ENCODE data around the gene EML4. TPM values are rescaled to one million over a fixed set of nuclear protein-coding genes. Genes with fewer than 3 reads are reported as not detected.
"Not testable (repeated sequence)": the region's sequence is repeated elsewhere in the genome, so short reads cannot be mapped to it uniquely, and the experiment has no call there.

The EML4 gene
- total and polyA plus RNA-seq, 10 of the 15 experiments (the other 5 are each of a cell fraction or from before 2014, with no cell fraction given) = 23.1 to 91.3 (median 77.4) TPM

DNA sequence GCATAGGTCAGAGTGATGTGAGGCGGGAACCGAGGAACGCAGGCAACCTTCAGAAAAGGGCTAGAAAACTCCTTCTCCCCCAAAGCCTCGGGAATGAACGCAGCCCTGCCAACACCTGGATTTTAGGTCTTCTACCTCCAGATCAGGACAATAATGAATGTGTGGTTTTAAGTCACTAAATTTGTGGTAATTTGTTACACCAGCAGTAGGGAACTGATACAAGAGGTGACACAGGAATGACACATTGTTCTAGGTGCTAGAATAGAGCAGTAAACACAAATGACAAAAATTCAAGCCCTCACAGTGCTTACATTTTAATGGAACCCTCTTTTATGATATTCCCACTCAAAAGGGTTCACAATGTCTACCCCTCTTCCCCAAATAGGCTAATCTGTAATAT lies 39.2 kb upstream of the EML4 start (continued):
- TF ChIP-seq POU2F2 (IDR thresholded peaks at IDR 0.05; ENCODE audit: borderline replicate concordance, low read depth, low read length) (no peak), ZNF217 (IDR thresholded peaks at IDR 0.05) (no peak)

DNA sequence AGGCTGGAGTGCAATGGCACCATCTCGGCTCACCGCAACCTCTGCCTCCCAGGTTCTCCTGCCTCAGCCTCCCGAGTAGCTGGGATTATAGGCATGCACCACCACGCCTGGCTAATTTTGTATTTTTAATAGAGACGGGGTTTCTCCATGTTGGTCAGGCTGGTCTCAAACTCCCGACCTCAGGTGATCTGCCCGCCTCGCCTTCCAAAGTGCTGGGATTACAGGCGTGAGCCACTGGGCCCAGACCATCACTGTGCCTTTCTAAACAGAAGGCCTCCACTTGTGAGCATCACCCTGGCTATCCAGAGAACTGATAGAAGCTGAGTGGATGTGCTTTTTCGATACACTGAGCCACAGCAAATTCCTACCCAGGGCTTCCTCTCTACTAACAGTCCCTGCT lies 38.3 kb upstream of the EML4 start:
- intact Hi-C loops (cut with micrococcal nuclease; ENCODE audit: unreplicated experiment); H3K9me3 ChIP-seq (replicated peaks; ENCODE audit: control insufficient read depth, insufficient read depth, low read length): not testable (repeated sequence)

More for the DNA sequence above, 38.3 kb upstream of the EML4 start:
- H3K9ac ChIP-seq (ENCODE audit: control insufficient read depth, insufficient read depth, low read length); H3K4me3 ChIP-seq; H2AFZ ChIP-seq (ENCODE audit: control insufficient read depth, low read depth, low read length); H3K27me3 ChIP-seq (replicated peaks in 1 of 2; ENCODE audit: control insufficient read depth in 2 of 2, insufficient read depth in 2 of 2, low read length in 1 of 2); H3K36me3 ChIP-seq (ENCODE audit: control insufficient read depth in 2 of 2, insufficient read depth in 2 of 2, low read length in 1 of 2); H3K4me2 ChIP-seq (ENCODE audit: control insufficient read depth, insufficient read depth); H3K79me2 ChIP-seq (ENCODE audit: control insufficient read depth, insufficient read depth, low read length); BruUV-seq (replicated peaks); FAIRE-seq; DNase-seq (ENCODE audit: low read depth, low spot score); in situ Hi-C loops (cut with MboI); H3K27ac ChIP-seq (ENCODE audit: control insufficient read depth, insufficient read depth); ATAC-seq; H4K20me1 ChIP-seq (ENCODE audit: control insufficient read depth, insufficient read depth): not testable (repeated sequence)
- ChIA-PET POLR2A (interaction anchor here (0.7 kb wide), 1 partner anchor 22 kb away, joined by 3 read pairs; no protein-coding TSS in a partner anchor), RAD21 (ENCODE audit: unreplicated experiment) (interaction anchor here (1.3 kb wide), 1 partner anchor 39 kb away, joined by 3 read pairs; no protein-coding TSS in a partner anchor), CTCF (interaction anchor here (0.7 to 1.7 kb wide), 2 partner anchors 11 to 278 kb away, joined by 3 to 4 read pairs; no protein-coding TSS in a partner anchor), SMC1A (ENCODE audit: uncharacterized antibody, unreplicated experiment) (interaction anchor here (0.9 to 6.3 kb wide), 4 partner anchors 12 to 34 kb away, joined by 3 to 56 read pairs (median 11); no protein-coding TSS in a partner anchor)
- H3K4me1 ChIP-seq (ENCODE audit: control insufficient read depth, insufficient read depth, low read length) = peaks cover 58% of the 10 kb centered on the region
- WGBS (ENCODE audit: insufficient coverage, insufficient replicate concordance, low lambda C conversion rate, missing lambda C conversion rate) = 100% methylated on average over 8 of the region's 10 CpGs
